ENCODE measurements around the gene IRAK4.
A peak's percentile ranks its signal among the peaks of the same experiment; 100 is the strongest.

The IRAK4 gene

GRCh38 chr12:43795716-43796280 is 37.0 kb downstream of the IRAK4 start:
- no peak for TF ChIP-seq CTCF (IDR thresholded peaks at IDR 0.05; ENCODE audit: insufficient read depth, low read depth, low read length, missing control alignments)
- H3K4me3 ChIP-seq (ENCODE audit: low read length) = no peak overlapping the region
- no peak for DNase-seq (ENCODE audit: low read depth)

DNA sequence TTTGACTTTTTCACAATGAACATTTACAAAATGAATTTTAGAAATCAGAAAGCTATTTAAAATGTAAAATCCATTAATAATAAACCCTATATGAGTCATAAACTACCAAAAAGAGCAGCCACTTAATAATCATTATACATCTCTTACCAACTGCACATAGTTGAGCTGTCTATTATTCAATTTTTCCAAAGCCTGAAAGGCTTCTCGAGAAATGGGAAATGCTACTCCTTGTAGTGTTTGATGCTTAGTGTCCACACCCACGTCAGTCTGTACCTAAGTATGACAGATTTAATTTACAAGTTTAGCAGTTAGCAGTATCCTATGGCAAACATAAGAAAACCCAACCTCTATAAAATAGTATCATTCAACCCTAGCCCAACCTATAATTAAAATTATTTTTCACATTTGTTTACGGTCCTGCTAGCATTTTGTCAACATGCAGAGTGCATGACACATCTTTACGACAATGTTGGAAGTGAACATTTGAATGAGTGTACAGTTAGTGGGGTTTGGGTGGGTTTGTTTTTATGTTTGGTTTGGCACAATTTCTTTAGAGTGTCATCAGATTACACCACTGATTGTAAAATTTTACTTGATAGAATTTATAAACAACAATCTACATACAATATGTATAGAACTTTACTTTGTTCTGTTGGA is 38.9 kb downstream of the IRAK4 start:
- TF ChIP-seq CTCF (IDR thresholded peaks at IDR 0.05; ENCODE audit: insufficient read depth, low read depth, low read length, missing control alignments) = no peak
- H3K4me3 ChIP-seq (ENCODE audit: low read length) = no peak overlapping the region
- DNase-seq (ENCODE audit: low read depth) = no peak

GRCh38 chr12:43805149-43805859 is 46.6 kb downstream of the IRAK4 start:
- no peak for DNase-seq (ENCODE audit: low read depth)
- TF ChIP-seq CTCF (IDR thresholded peaks at IDR 0.05; ENCODE audit: insufficient read depth, low read depth, low read length, missing control alignments) = peak; percentile 44
- peak overlapping the region; percentile 83 for H3K4me3 ChIP-seq (ENCODE audit: low read length)

GRCh38 chr12:43805860-43806736 is 47.3 kb downstream of the IRAK4 start, which contains the start of gene TWF1:
Gene TWF1 (minus strand): TSS chr12:43806317. CDS start chr12:43806245, 72 bp downstream.
- H3K4me3 ChIP-seq (ENCODE audit: low read length) = peak within 1 kb of the TSS; percentile 83
- peak; percentile 85 for DNase-seq (ENCODE audit: low read depth)
- no peak for TF ChIP-seq CTCF (IDR thresholded peaks at IDR 0.05; ENCODE audit: insufficient read depth, low read depth, low read length, missing control alignments)

GRCh38 chr12:43806737-43807072 is 48.0 kb downstream of the IRAK4 start:
- TF ChIP-seq CTCF (IDR thresholded peaks at IDR 0.05; ENCODE audit: insufficient read depth, low read depth, low read length, missing control alignments) = no peak
- DNase-seq (ENCODE audit: low read depth) = no peak
- H3K4me3 ChIP-seq (ENCODE audit: low read length) = peak overlapping the region; percentile 83

GRCh38 chr12:43807386-43807785 is 48.6 kb downstream of the IRAK4 start:
- H3K4me3 ChIP-seq (ENCODE audit: low read length) = peak overlapping the region; percentile 83
- DNase-seq (ENCODE audit: low read depth) = peak; percentile 81
- no peak for TF ChIP-seq CTCF (IDR thresholded peaks at IDR 0.05; ENCODE audit: insufficient read depth, low read depth, low read length, missing control alignments)

Measured in epithelial cell of esophagus (primary cell).